ENCODE measurements around the gene LPAR3.

Gene LPAR3

GRCh38 chr1:84872696-84873355, 20.2 kb downstream of the LPAR3 start:
- H3K9me3 ChIP-seq (ENCODE audit: control insufficient read depth in 1 of 2, low read length in 2 of 2) = no peaks in the 10 kb centered on the region
- no peaks in the 10 kb centered on the region for H3K27me3 ChIP-seq (ENCODE audit: low read depth, low read length)
- H3K36me3 ChIP-seq (ENCODE audit: control insufficient read depth in 1 of 2, insufficient read depth in 2 of 2, low read length in 2 of 2) = no peaks in the 10 kb centered on the region
- H3K27ac ChIP-seq (ENCODE audit: low read length) = no peak overlapping the region
- no peaks in the 10 kb centered on the region for H3K4me1 ChIP-seq (ENCODE audit: control insufficient read depth in 1 of 2, insufficient read depth in 2 of 2, low read length in 2 of 2)
- H3K4me3 ChIP-seq (ENCODE audit: low read depth in 1 of 2, low read length in 2 of 2) = no peak overlapping the region

- Histone ChIP-seq H3K4me3 (ENCODE audit: low read depth in 1 of 2, low read length in 2 of 2) (no peak overlapping the region), H3K36me3 (ENCODE audit: control insufficient read depth in 1 of 2, insufficient read depth in 2 of 2, low read length in 2 of 2) (no peaks in the 10 kb centered on the region), H3K27ac (ENCODE audit: low read length) (no peak overlapping the region), H3K4me1 (ENCODE audit: control insufficient read depth in 1 of 2, insufficient read depth in 2 of 2, low read length in 2 of 2) (no peaks in the 10 kb centered on the region), H3K27me3 (ENCODE audit: low read depth, low read length) (no peaks in the 10 kb centered on the region), H3K9me3 (ENCODE audit: control insufficient read depth in 1 of 2, low read length in 2 of 2) (no peaks in the 10 kb centered on the region)
Observed at GRCh38 chr1:84871181-84871580, 21.8 kb downstream of the LPAR3 start.

GRCh38 chr1:84870591-84870990, 22.4 kb downstream of the LPAR3 start:
- no peaks in the 10 kb centered on the region for H3K27me3 ChIP-seq (ENCODE audit: low read depth, low read length)
- H3K9me3 ChIP-seq (ENCODE audit: control insufficient read depth in 1 of 2, low read length in 2 of 2) = no peaks in the 10 kb centered on the region
- no peak overlapping the region for H3K4me3 ChIP-seq (ENCODE audit: low read depth in 1 of 2, low read length in 2 of 2)
- H3K27ac ChIP-seq (ENCODE audit: low read length) = no peak overlapping the region
- H3K4me1 ChIP-seq (ENCODE audit: control insufficient read depth in 1 of 2, insufficient read depth in 2 of 2, low read length in 2 of 2) = no peaks in the 10 kb centered on the region
- no peaks in the 10 kb centered on the region for H3K36me3 ChIP-seq (ENCODE audit: control insufficient read depth in 1 of 2, insufficient read depth in 2 of 2, low read length in 2 of 2)

- H3K36me3 ChIP-seq (ENCODE audit: control insufficient read depth in 1 of 2, insufficient read depth in 2 of 2, low read length in 2 of 2) = no peaks in the 10 kb centered on the region
- H3K27ac ChIP-seq (ENCODE audit: low read length) = no peak overlapping the region
- no peaks in the 10 kb centered on the region for H3K9me3 ChIP-seq (ENCODE audit: control insufficient read depth in 1 of 2, low read length in 2 of 2)
- no peak overlapping the region for H3K4me3 ChIP-seq (ENCODE audit: low read depth in 1 of 2, low read length in 2 of 2)
- no peaks in the 10 kb centered on the region for H3K4me1 ChIP-seq (ENCODE audit: control insufficient read depth in 1 of 2, insufficient read depth in 2 of 2, low read length in 2 of 2)
- no peaks in the 10 kb centered on the region for H3K27me3 ChIP-seq (ENCODE audit: low read depth, low read length)
Observed at GRCh38 chr1:84869720-84870119, 23.3 kb downstream of the LPAR3 start.

GRCh38 chr1:84862810-84863251, 30.2 kb downstream of the LPAR3 start:
- Histone ChIP-seq H3K4me3 (ENCODE audit: low read depth in 1 of 2, low read length in 2 of 2) (no peak overlapping the region), H3K27me3 (ENCODE audit: low read depth, low read length) (no peaks in the 10 kb centered on the region), H3K27ac (ENCODE audit: low read length) (no peak overlapping the region), H3K9me3 (ENCODE audit: control insufficient read depth in 1 of 2, low read length in 2 of 2) (no peaks in the 10 kb centered on the region), H3K36me3 (ENCODE audit: control insufficient read depth in 1 of 2, insufficient read depth in 2 of 2, low read length in 2 of 2) (no peaks in the 10 kb centered on the region), H3K4me1 (ENCODE audit: control insufficient read depth in 1 of 2, insufficient read depth in 2 of 2, low read length in 2 of 2) (no peaks in the 10 kb centered on the region)

GRCh38 chr1:84861988-84862644, 30.9 kb downstream of the LPAR3 start:
- Histone ChIP-seq H3K4me1 (ENCODE audit: control insufficient read depth in 1 of 2, insufficient read depth in 2 of 2, low read length in 2 of 2) (no peaks in the 10 kb centered on the region), H3K27ac (ENCODE audit: low read length) (no peak overlapping the region), H3K27me3 (ENCODE audit: low read depth, low read length) (no peaks in the 10 kb centered on the region), H3K9me3 (ENCODE audit: control insufficient read depth in 1 of 2, low read length in 2 of 2) (no peaks in the 10 kb centered on the region), H3K4me3 (ENCODE audit: low read depth in 1 of 2, low read length in 2 of 2) (no peak overlapping the region), H3K36me3 (ENCODE audit: control insufficient read depth in 1 of 2, insufficient read depth in 2 of 2, low read length in 2 of 2) (no peaks in the 10 kb centered on the region)

GRCh38 chr1:84861516-84861915, 31.5 kb downstream of the LPAR3 start:
- H3K36me3 ChIP-seq (ENCODE audit: control insufficient read depth in 1 of 2, insufficient read depth in 2 of 2, low read length in 2 of 2) = no peaks in the 10 kb centered on the region
- no peaks in the 10 kb centered on the region for H3K4me1 ChIP-seq (ENCODE audit: control insufficient read depth in 1 of 2, insufficient read depth in 2 of 2, low read length in 2 of 2)
- no peak overlapping the region for H3K4me3 ChIP-seq (ENCODE audit: low read depth in 1 of 2, low read length in 2 of 2)
- H3K9me3 ChIP-seq (ENCODE audit: control insufficient read depth in 1 of 2, low read length in 2 of 2) = no peaks in the 10 kb centered on the region
- no peak overlapping the region for H3K27ac ChIP-seq (ENCODE audit: low read length)
- no peaks in the 10 kb centered on the region for H3K27me3 ChIP-seq (ENCODE audit: low read depth, low read length)

GRCh38 chr1:84859866-84860265, 33.1 kb downstream of the LPAR3 start:
- Histone ChIP-seq H3K4me3 (ENCODE audit: low read depth in 1 of 2, low read length in 2 of 2) (no peak overlapping the region), H3K4me1 (ENCODE audit: control insufficient read depth in 1 of 2, insufficient read depth in 2 of 2, low read length in 2 of 2) (no peaks in the 10 kb centered on the region), H3K27me3 (ENCODE audit: low read depth, low read length) (no peaks in the 10 kb centered on the region), H3K36me3 (ENCODE audit: control insufficient read depth in 1 of 2, insufficient read depth in 2 of 2, low read length in 2 of 2) (no peaks in the 10 kb centered on the region), H3K27ac (ENCODE audit: low read length) (no peak overlapping the region), H3K9me3 (ENCODE audit: control insufficient read depth in 1 of 2, low read length in 2 of 2) (no peaks in the 10 kb centered on the region)

- Histone ChIP-seq H3K27me3 (ENCODE audit: low read depth, low read length) (no peaks in the 10 kb centered on the region), H3K9me3 (ENCODE audit: control insufficient read depth in 1 of 2, low read length in 2 of 2) (no peaks in the 10 kb centered on the region), H3K36me3 (ENCODE audit: control insufficient read depth in 1 of 2, insufficient read depth in 2 of 2, low read length in 2 of 2) (no peaks in the 10 kb centered on the region), H3K4me3 (ENCODE audit: low read depth in 1 of 2, low read length in 2 of 2) (no peak overlapping the region), H3K4me1 (ENCODE audit: control insufficient read depth in 1 of 2, insufficient read depth in 2 of 2, low read length in 2 of 2) (no peaks in the 10 kb centered on the region), H3K27ac (ENCODE audit: low read length) (no peak overlapping the region)
Observed at GRCh38 chr1:84857906-84858305, 35.1 kb downstream of the LPAR3 start.

GRCh38 chr1:84856726-84857270, 36.2 kb downstream of the LPAR3 start:
- Histone ChIP-seq H3K27ac (ENCODE audit: low read length) (no peak overlapping the region), H3K4me1 (ENCODE audit: control insufficient read depth in 1 of 2, insufficient read depth in 2 of 2, low read length in 2 of 2) (no peaks in the 10 kb centered on the region), H3K36me3 (ENCODE audit: control insufficient read depth in 1 of 2, insufficient read depth in 2 of 2, low read length in 2 of 2) (no peaks in the 10 kb centered on the region), H3K4me3 (ENCODE audit: low read depth in 1 of 2, low read length in 2 of 2) (no peak overlapping the region), H3K9me3 (ENCODE audit: control insufficient read depth in 1 of 2, low read length in 2 of 2) (no peaks in the 10 kb centered on the region), H3K27me3 (ENCODE audit: low read depth, low read length) (no peaks in the 10 kb centered on the region)

GRCh38 chr1:84855691-84856630, 37.0 kb downstream of the LPAR3 start:
- no peaks in the 10 kb centered on the region for H3K36me3 ChIP-seq (ENCODE audit: control insufficient read depth in 1 of 2, insufficient read depth in 2 of 2, low read length in 2 of 2)
- H3K27ac ChIP-seq (ENCODE audit: low read length) = no peak overlapping the region
- H3K9me3 ChIP-seq (ENCODE audit: control insufficient read depth in 1 of 2, low read length in 2 of 2) = no peaks in the 10 kb centered on the region

More at GRCh38 chr1:84855691-84856630, 37.0 kb downstream of the LPAR3 start:
- Histone ChIP-seq H3K4me3 (ENCODE audit: low read depth in 1 of 2, low read length in 2 of 2) (no peak overlapping the region), H3K27me3 (ENCODE audit: low read depth, low read length) (no peaks in the 10 kb centered on the region), H3K4me1 (ENCODE audit: control insufficient read depth in 1 of 2, insufficient read depth in 2 of 2, low read length in 2 of 2) (no peaks in the 10 kb centered on the region)
